Stomach smooth muscle (tissue), 2 donors: ENCODE data around the gene P3H2.

Experiments used
- H3K27ac ChIP-seq: one replicate; pipeline ENCODE4 v1.7.0; 2013; ENCODE audit warnings: mild to moderate bottlenecking, low read length, inconsistent platforms
- H3K27me3 ChIP-seq, 2 donors: one replicate each; pipeline ENCODE4 v1.7.0; 2013; ENCODE audit warnings: low read length in 2 of 2; ENCODE audit not compliant: insufficient read depth in 2 of 2, control insufficient read depth in 1 of 2
- H3K36me3 ChIP-seq, 2 donors: one replicate each; pipeline ENCODE4 v1.7.0; 2013; ENCODE audit warnings: low read length in 2 of 2; ENCODE audit not compliant: control insufficient read depth in 2 of 2, insufficient read depth in 2 of 2
- H3K4me1 ChIP-seq: one replicate; pipeline ENCODE4 v1.7.0; 2013; ENCODE audit warnings: low read length; ENCODE audit not compliant: control insufficient read depth, insufficient read depth
- H3K4me3 ChIP-seq, 2 donors: one replicate each; pipeline ENCODE4 v1.7.0; 2013; ENCODE audit warnings: low read length in 2 of 2
- H3K9ac ChIP-seq, 2 donors: one replicate each; pipeline ENCODE4 v1.7.0; 2013; ENCODE audit warnings: low read length in 2 of 2, mild to moderate bottlenecking in 1 of 2
- H3K9me3 ChIP-seq, 2 donors: one replicate each; pipeline ENCODE4 v1.7.0; 2013; ENCODE audit warnings: low read length in 2 of 2; ENCODE audit not compliant: control insufficient read depth in 2 of 2
- donor health status: healthy.
- donor health status: Pancreatic carcinoma.

The P3H2 gene

DNA sequence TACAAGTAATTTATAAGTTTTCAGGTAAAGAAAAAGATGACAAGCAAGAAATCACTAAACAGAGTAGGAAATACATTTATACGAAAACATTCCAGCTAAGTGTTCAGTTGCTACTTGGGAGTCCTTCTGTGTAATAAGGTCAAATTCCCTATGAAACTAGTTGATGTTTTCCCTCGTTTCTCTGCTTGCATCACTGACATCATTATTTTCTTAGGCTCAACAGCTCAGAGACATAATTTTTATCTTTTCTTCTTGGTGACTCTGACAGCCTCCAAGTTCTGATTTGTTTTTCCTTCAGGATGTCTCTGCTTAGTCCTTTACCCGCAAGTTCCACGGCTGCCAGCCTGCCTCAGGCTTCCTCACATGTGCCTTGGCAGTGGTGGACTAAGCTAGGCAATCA is 173.6 kb downstream of the P3H2 start:
- H3K9me3 ChIP-seq: no peaks in the 10 kb centered on the region

DNA sequence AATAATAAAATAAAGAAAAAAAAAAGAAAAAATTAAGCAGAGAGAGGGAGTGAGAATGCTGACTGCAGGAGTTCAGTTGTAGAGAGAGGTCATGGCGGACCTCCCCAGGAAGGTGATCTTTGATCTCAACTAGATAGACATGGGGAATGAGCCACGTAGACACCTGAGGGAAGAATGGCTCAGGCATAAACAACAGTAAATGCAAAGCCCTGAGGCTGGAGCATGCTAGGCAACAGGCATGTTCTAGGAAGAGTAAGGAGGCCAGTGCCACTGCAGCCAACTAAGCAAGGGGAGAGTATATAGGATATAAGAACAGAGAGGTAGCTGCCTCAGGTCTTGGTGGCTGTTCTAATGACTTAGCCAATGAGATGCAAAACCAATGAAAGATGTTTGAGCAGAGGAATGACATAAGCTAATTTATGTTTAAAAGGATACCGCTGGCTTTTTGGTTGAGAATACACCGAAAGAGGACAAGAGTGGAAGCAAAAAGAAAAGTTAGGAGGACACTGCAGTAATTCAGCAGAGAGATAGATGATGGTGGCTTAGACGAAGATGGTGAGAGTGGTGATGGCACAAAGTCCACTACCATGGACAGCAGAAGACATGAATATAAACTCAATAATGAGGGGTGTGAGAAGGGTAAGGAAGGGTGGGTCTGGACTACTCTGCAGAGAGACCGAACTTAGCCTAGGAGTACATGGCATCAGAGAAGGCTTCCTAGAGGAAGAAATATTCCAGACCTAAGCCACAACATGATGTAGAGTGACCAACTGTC is 174.6 kb downstream of the P3H2 start:
- Histone ChIP-seq H3K4me3 (no peak overlapping the region), H3K9me3 (no peaks in the 10 kb centered on the region), H3K4me1 (no peaks in the 10 kb centered on the region), H3K27me3 (no peaks in the 10 kb centered on the region), H3K27ac (no peak overlapping the region), H3K9ac (no peak overlapping the region), H3K36me3 (no peaks in the 10 kb centered on the region)

More for the DNA sequence above, 173.6 kb downstream of the P3H2 start:
- Histone ChIP-seq H3K4me1 (no peaks in the 10 kb centered on the region), H3K4me3 (no peak overlapping the region), H3K27ac (no peak overlapping the region), H3K36me3 (no peaks in the 10 kb centered on the region), H3K9ac (no peak overlapping the region), H3K27me3 (no peaks in the 10 kb centered on the region)

DNA sequence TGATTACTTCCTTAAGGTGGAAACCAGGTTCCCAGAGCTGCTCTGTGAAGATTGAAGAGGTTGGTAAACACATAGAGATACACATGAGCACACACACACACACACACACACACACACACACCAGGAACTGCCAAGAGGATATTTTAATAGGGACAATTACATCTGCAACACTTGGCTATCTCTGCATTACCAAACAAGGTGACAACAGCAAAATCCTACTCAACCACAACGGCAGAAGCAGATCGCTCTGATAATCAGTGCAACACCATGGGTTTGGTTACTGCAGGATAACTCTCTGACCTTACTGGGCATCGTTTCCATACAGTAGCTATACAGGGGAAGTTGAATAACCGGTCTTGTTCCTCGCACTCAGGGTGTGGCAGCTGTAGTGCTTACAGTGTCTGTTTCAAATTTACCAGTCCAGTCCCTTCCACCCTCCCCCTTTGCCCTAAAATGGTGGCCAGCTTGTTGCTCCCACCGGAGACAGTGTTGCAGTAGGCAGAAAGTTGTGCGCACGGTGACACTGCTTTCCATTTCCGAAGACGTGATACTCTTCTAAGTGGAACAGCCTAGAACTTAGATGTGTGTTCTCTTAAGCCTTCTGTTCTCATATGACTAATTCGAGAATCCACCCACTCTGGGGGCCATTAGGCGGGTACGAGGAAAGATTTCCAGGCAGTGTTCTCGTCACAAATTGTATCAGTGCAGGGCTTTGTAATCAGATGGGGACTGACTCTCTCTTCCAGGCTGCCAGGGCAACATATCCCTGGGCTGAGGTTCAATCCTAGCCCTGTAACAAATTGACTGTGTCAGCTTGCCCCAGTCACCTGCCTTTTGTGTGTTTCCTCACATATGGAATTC is 176.2 kb downstream of the P3H2 start:
- Histone ChIP-seq H3K4me1 (no peaks in the 10 kb centered on the region), H3K27ac (no peak overlapping the region), H3K9ac (no peak overlapping the region), H3K4me3 (no peak overlapping the region), H3K27me3 (no peaks in the 10 kb centered on the region), H3K36me3 (no peaks in the 10 kb centered on the region), H3K9me3 (no peaks in the 10 kb centered on the region)

DNA sequence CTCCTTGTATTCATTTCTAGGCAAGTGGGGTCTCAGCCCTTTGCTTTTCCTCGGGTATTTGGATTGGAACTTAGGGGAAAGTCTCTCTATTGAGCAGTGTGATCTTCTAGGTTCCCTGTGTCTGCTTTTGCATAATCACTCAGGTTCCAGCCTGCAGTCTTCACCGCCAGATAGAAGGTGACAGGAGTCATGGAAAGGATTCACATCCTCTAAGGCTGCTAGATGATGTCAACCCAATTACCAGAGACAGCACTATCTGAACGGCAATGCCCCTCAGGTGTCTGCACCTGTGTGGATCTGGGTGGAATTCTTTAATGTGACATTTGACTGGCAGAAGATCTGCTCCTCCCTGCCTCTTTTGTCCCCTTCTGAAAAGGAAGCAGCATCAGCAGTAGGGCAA is 177.7 kb downstream of the P3H2 start:
- Histone ChIP-seq H3K36me3 (no peaks in the 10 kb centered on the region), H3K27ac (no peak overlapping the region), H3K27me3 (no peaks in the 10 kb centered on the region), H3K9ac (no peak overlapping the region), H3K4me3 (no peak overlapping the region), H3K4me1 (no peaks in the 10 kb centered on the region), H3K9me3 (no peaks in the 10 kb centered on the region)

DNA sequence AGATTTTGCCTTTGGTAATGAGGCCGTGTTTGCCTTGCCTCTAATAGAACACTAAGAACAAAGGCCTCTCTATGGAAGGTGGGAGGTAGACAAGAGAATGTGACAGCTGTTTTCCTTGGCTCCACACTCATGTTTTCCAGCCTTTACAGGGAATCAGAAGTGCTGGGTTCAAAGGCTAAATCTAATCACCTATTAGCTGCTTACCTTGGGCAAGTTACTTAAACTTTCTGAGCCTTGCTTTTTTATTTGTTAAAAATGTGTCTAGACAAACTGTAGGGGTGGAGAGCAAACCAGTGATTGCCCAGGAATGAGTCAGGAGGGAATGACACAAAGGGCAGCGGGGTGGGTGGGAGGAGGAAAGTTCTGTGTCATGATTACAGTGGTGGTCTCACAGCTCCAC is 179.0 kb downstream of the P3H2 start:
- H3K9ac ChIP-seq: no peak overlapping the region
- no peaks in the 10 kb centered on the region for H3K27me3 ChIP-seq
- no peaks in the 10 kb centered on the region for H3K9me3 ChIP-seq
- no peaks in the 10 kb centered on the region for H3K36me3 ChIP-seq
- H3K4me3 ChIP-seq: no peak overlapping the region
- no peak overlapping the region for H3K27ac ChIP-seq
- no peaks in the 10 kb centered on the region for H3K4me1 ChIP-seq

DNA sequence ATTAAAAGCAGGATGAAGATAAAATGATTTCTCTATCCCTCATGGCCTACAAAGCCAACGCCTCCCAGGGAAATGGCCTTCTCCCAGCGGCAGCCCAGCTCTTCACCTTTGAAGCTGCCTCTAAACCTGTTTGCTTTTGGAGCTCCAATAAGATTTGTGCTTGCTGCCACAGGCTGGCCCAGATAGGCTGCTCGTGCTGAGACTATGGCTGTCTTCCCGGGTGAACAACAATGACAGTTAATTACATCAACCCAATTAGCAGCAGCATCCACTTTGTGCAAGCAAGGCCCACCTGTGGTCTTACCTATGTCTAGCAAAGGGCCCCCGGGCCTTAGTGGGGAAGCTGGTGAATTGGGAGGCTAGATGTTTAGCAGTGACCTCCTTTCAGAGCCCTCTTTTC is 179.6 kb downstream of the P3H2 start:
- Histone ChIP-seq H3K4me3 (no peak overlapping the region), H3K9me3 (no peaks in the 10 kb centered on the region), H3K36me3 (no peaks in the 10 kb centered on the region), H3K27me3 (no peaks in the 10 kb centered on the region), H3K27ac (no peak overlapping the region), H3K9ac (no peak overlapping the region), H3K4me1 (no peaks in the 10 kb centered on the region)

DNA sequence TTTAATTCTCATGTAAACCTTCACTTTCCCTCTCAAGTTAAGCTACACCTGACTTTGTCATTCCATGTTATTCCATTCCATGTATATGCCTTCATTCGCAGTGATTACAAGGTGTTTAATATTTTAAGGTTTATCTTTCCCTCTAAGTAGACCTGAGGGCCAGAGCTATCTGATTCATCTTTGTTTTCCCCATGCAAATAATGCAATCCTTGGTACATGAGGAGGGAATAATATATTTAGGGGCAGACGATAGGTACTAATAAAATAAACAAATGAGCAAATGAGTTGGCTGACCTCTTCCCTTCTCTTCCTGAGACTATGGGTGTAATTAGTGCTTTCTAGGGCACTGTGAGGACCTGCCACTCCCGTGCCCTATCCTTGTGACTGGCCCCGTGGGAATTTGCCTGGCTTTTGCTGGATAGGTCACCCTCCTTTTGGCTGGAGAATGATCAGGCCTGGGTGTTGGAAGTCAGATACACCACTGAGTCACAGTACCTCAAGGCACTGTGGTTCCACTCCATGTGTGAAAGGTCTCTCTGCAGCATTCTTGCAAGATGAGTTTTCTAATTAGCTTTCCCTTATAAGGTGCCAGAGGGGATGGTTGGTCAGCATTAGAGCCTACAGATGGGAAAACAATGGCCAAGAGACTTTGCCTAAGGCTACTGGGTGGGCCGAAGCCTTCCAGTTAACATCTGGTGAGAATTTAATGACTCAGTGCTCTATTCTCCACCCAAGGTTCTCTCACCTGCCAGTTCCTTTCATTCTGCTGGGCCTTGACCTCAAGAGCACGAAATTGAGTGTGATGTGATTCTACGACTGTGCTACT is 183.2 kb downstream of the P3H2 start:
- Histone ChIP-seq H3K9ac (no peak overlapping the region), H3K4me1 (no peaks in the 10 kb centered on the region), H3K4me3 (no peak overlapping the region), H3K9me3 (no peaks in the 10 kb centered on the region), H3K27ac (no peak overlapping the region), H3K36me3 (no peaks in the 10 kb centered on the region), H3K27me3 (no peaks in the 10 kb centered on the region)

DNA sequence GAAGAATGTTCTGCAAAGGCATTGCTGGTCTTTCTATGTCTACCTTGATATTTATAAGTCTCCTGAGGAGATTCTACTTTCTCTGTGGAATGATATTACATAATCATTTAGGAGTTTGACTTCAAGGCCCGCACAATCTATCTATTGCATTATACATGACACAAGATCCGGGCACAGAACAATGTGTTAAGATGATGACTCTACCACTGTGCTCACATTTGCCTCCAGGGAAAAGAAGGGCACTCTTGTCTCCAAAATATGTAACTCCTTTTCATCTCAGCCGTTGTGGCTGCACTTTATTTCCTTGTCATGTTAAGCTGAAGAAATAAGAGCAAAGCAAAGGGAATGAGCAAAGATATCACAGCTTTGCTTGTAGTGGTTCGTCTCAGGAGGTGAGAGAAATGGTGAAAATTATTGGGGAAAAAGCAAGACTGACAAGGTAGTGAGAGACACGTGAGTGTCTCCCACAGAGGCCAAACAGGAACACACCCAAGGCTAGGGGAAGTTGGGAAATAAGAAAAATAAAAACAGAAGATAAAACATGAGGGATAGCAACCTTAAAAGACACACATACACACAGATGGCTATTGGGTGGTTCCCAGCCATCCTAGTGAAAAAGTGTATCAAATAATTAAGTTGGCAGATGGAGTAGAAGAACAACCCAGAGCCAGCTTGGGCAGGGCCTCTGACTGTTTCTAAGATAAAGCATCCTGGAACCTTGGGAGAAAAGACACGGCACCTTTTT is 184.3 kb downstream of the P3H2 start:
- no peaks in the 10 kb centered on the region for H3K4me1 ChIP-seq
- no peaks in the 10 kb centered on the region for H3K27me3 ChIP-seq
- H3K27ac ChIP-seq: no peak overlapping the region
- H3K9me3 ChIP-seq: no peaks in the 10 kb centered on the region
- H3K36me3 ChIP-seq: no peaks in the 10 kb centered on the region
- no peak overlapping the region for H3K4me3 ChIP-seq
- no peak overlapping the region for H3K9ac ChIP-seq

DNA sequence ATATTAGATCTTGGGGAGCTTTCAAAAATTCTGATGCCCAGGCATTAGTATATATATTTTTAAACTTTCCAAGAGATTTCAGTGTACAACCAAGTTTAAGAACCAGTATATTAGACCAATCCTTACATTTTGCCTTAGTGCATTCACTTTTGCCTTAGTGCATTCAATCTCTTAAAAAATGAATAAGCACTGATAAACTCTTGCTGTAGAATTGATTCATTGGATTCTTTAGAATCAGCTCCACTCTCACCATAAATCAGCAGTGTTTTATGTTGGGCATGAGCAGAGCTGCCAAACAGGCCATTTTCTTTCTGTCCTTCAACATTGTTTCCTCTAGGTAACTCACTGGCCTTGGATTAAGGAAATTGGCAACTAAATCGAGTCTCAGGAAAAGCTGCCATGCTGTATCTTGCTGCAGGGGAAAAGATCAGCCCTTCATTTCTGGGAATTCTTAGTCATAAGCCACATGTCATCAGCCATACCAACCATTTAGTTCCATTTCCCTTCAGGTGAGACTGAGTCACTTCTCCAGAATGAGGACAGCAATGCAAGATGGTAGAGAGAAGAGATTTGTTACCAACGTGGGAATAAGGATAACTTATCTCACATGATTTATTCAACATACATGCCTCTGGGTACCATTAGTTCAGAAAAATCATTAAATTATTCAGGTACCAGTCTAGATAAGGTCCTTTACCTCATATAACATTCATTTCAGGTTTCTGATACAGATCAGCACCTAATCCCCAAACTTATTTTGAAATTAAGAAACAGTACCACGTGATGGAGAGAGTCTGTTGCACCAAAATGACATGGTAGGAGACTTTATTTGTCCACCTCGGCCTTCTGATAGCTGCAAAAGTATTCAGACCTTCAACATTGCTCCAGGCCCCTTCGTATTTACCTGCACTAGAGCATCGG is 192.5 kb downstream of the P3H2 start:
- Histone ChIP-seq H3K9ac (no peak overlapping the region), H3K9me3 (no peaks in the 10 kb centered on the region), H3K27ac (no peak overlapping the region), H3K27me3 (no peaks in the 10 kb centered on the region), H3K4me1 (no peaks in the 10 kb centered on the region), H3K36me3 (no peaks in the 10 kb centered on the region), H3K4me3 (no peak overlapping the region)
